Activated CD8-positive, alpha-beta memory T cell treated with anti-CD3 and anti-CD28 coated beads, Interleukin-2, amount 50 U/mL, for 1 hour (primary cell): ENCODE results near the gene HOXA3.

Source experiments
- DNase-seq: peaks from one replicate; pipeline ENCODE4 v3.0.0-alpha.2; 2020; ENCODE audit errors: extremely low read depth

Gene HOXA3

DNA sequence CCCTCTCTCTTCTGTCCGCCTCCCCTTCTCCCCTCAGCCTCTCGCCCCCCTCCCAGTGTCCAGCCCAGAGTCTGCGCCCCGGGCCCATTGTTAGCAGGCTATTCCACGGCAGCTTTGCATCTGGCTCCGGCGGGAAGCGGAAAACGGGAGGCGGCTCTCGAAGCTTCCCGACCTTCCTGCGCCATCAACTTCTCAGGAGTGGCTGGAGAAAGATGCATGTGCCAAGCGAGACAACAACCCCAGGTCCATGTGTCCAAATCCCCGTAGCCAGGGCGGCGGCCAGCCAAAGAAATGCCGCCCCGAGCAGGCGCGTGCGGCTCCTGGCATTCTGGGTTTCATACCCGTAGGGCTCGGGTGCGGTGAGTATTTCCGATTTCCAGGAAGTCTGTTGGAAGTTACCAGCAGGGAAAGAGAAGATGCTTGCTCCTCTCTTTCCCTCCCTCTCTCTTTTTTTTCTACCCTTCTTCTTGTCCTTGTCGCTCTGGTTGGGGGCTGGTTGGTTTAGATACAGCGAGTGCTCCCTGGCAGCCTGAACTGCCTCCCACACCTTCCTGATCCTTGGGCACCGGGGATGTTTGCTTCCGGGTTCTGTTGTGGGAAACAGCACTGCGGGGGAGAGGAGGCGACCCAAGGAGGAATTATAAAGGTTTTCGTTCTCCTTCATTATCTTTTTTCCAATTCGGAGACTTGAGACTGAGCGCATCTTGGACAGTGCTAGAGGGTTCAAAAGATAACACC is 48.7 kb downstream of the HOXA3 start:
- no peak for DNase-seq

DNA sequence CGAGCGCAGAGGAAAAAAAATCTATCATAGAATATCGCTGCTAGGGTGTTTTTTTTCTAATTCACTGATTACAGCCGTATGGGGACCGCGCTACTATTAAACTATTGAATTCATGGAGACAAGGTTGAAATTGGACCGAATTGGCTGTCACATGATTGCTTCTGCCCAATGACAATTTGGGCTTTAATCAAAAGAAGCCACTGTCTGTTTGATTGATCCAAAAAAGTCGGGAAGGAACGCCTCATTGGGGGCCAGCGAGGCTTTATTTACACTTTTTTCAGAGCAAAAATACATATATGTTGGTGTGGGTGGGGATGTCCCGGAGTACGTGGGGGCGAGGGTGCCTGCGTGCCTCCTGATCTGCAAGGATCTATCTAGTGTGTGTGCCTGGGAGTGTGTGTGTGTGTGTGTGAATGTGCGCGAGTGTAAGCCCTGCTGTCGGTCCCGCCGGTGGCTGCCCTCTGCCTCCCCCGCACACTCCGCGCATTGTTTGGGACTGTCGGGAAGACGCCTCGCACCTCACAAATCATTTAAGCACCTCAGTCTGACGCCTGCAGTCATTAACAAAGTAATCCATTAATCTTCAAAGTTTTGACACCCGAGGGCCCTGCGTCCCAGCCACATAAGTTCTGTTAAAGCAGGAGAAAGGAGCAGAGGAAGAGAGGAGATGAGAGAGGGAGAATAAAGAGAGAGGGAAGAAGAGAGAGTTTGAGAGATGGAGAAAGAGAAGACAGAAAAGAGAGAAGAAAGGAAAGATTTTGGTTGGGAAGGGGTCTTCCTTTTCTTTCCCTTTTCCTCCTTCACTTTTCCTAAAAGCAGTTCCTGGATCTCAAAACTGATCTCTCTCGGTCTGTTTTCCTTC is 49.6 kb downstream of the HOXA3 start, which contains the start of gene HOXA2:
TSS of gene HOXA2 (minus strand) at position 103 of the 862 bp plus-strand sequence. CDS start 183 bp downstream, outside the sequence.
- DNase-seq, result no peak

DNA sequence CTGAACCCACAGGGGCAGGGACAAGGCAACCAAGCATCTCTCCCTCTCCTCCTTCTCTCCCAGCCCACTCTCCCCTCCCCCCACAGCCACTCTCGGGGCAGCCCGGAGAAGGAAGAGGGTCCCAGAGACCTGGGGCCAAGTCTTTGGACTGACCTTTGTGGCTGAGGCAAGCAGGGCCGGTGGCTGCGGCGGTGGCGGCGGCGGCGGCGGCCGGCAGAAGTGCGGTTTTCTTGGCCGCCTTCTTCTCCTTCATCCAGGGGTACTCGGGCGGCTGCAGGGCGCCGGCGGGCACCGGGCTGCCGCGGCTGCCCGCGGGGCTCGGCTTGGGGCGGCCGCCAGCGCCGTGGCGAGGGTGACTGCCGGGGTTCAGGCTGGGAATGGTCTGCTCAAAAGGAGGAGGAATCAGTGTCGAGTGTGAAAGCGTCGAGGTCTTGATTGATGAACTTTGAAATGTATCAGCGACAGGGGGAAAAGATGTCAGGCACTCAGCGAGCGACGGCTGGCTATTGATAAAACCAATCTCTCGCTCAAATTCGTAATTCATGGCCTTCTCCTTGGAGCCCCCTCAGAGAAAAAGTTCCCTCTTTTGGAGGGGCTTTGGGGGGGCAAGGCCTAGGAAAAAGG is 50.3 kb downstream of the HOXA3 start:
- DNase-seq, result no peak

DNA sequence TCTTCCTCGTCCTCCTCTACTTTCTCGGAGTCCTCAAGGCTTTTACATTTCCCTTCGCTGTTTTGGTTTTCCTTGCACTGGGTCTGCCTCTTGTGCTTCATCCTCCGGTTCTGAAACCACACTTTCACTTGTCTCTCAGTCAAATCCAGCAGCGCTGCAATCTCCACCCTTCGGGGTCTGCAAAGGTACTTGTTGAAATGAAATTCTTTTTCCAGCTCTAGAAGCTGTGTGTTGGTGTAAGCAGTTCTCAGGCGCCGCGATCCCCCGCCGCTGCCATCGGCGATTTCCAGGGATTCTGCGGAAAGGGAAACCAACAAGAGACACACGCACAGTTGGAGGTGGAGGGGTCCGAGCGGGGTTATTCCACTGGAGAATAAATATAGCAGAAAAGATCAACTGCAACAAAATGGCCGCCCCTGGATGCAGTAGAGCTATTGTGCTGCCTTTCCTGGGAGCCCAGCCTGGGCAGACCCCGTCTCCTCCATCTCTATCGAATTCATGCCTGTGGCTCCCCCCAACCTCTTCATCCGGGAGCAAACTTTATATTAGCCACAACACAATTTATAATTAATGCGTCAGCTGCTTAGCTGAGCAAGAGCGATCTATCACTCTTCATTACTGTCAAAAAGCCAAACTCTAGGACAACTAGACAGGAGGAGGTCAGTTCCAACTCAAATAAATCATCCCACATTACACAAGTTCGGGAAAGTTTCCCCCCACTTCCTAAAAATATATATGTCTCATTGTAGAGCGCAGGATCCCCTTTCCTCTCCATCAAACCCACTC is 51.0 kb downstream of the HOXA3 start:
- DNase-seq, result no peak

DNA sequence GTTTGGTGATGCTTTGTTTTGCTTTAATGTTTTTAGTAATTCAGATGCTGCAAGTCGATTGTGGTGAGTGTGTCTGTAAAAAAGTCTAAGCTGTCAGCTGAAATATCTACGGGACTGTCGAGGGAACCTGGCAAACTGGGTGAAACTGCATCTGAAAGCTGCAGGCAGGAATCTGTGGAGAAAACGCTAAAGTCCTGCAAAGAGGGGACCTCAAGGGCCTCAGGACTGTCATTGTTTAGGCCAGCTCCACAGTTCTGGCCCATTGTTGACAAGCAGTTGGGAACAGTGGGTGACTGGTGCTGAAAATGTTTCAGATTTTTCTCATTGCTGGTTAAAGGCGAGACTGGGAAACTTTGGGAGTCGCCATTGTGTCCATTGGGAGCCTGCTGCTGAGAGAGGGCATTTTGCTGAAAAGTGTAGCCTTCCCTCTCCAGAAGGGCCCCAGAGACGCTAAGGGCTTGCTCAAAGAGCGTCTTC is 51.7 kb downstream of the HOXA3 start:
- DNase-seq, result no peak

DNA sequence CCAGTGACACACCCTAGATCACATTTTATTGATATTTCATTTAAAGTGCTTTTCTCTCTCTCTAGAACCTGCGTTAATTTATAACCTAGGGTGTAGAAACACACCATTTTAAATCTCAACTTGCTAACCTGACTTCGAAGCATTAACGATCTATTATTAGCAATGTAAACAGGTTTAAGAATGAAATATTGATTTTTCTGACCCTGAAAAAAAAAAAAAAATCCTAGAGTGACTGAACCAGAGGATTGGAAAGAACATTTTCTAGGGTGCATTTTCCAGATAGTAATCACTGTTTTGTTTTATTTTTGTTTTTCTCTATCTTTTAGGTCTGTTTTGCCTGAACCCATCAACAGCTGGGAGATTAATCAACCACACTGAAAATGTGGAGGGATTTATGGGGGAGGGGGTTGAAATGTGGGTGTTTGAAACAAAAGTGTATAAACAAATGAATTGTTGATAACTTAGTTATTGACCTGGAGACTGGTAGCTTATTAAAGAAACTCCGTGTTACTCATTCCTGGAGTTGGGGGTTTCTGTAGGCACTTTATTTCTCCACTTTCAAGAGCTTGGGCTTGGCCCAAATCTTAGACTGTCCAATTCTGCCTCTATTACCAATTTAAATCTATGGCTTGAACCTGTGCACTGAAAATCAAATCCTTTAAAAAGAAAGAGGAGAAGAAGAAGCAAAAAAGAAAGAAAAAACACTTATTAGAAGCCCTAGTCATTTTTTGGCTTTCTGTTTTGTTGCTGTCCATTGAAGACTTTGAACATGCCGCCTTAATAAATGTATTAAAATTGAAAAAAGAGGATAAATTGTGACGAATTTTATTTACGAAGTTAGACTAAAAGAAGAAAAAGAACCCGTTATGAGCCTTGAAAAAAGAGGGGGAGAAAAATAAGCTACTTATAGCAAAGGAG is 52.7 kb downstream of the HOXA3 start:
- no peak for DNase-seq

DNA sequence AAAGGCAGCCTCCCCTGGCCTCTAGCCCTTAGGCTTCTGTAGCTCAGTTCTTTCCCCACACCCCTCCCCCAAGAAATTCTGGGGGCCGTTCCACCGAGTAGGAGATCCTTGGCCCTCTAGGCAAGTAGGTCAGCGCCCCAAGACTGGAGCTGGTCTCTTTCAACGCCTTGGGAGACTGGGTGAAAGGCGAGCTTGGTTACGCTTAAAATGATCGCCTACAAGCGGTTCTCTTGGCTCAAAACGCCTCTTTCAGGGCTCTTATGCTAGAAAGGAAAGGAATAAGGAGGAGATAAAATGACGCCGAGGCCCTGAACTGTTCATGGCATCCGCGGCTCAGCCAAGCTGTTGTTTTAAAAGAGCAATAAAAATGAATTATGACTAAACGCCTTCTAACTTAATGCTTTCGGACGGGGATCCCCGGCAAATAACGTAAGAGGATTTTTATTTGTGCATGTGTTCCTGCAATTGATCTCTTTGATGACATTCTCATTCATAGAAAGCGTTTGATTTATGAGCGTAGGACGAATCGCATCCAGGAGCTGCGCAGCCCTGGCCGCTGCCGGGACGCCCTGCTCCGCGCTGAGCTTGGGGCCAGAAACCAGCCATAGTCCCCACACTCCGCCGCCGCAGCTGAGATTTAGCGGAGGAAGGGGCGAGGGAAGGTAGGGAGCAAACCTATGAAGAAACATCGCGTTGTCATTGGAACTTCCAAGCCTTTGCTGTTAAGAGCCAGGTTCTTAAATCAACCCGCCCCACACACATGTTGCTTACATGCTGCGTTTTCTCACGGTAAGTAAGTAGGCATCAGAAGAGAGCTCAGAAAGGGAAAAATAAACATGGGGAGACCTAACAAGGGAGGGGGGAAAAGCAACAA is 53.6 kb downstream of the HOXA3 start:
- DNase-seq, result no peak

DNA sequence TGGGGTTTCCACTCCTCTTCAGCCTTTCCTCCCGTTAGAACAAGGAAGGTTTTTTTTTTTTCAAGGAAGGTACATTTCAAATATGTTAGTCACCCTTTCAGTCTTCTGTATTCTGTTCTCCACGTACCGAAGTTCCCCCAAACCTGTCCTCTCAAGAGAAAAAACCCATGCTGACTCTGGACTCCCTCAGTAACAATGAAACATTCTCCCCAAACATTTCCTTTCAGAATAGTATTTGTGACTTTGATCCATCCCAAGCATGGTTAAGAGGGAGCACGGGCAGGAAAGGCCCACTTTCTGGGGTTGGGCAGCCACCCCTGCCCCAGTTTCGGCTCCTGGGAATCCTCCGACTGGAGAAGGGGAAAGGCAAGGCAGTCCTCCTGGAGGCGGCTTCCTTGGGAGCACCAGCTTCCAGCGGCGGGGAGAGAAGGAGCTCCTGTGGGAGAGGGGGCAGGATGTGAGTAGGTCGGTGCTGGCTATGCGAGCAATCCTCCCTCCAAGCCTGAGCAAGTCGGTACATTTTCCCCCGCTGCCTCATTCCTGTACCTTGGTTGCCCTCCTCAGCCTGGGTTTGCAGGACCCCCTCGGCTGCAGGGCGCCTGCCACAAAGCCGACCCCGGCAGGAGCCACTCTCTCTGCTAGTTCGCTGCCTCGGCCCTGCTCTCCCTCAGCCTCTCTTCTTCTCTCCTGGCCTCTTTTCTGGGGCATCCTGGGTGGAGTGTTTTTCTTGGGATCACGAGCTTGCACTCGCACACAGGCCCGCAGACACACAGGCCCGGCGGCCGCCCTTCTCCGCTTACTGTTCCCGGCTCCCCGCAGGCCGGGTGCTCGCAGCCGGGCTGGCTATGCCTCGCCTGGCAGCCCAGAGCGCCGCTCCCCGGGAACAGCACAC is 54.5 kb downstream of the HOXA3 start:
- no peak for DNase-seq

DNA sequence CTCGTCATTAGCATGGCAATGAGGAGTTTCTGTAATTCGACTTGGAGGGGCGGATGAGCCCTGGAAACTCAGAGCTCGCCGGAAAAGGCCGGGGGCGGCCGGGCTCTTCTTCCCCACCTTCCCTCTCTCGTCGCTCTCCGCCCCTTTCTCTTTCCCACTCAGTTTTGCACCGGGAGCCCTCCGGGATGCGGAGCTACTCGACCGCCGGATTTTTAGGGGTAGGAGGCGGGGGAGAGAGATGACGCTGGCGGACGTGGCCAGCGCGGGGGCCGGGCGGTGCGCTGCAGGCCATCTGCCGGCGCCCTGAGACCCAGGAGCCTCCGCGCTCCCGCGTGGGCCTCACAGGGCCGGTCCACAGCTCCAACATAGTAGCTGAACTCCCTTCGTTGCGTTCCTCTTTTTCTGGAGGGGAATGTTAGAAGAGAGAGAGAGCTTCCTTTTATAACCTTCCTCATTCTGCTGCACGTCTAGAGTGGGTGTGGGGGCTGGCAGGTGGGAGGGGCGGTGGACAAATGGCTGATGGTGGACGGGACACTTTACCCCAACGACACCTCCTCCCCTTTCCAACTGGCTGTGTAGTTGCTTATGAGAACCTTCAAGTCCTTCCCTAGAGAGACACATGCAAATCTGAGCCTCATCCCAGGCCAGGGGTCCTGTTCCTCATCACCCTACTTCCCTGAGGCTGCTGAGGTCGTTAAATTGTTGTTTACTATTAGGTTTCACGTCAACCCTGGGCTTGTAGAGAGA is 55.4 kb downstream of the HOXA3 start:
- no peak for DNase-seq

DNA sequence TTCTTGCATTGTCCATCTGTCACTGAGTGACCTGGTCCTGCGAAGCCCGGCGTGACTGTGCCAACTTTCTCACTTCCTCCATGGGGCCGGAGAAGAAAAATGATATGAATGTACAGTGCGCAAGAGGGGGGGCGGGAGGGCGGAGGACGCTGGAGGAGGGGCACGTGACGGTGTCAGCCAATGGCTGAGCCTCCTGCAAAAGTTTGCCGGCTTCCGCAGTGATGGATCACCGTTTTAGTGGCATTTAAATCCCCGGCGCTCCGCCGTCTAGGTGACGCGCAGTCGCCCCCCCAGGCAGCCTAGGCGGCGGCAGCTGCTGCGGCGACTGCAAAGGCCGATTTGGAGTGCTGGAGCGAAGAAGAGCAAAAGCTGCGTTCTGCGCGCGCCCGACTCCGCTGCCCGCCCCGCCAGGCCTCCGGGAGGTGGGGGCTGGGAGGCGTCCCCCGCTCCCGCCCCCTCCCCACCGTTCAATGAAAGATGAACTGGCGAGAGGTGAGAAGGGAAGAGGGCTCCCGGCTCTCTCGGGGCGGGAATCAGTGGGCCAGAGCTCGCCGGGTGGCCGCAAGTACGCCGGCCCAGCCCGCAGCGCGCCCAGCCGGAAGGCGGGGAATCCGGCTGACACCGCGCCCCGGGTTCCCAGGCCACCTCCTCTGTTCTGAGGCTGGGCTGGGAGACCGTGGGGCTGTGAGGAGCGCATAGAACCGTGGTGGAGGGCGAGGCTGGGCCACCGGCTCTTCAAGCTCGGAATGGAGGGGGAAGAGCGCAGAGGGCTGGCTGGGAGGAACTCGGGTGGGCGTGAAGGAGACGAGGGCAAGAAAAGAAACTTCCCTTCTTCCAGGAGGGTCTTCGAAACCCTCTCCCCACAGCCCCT is 56.3 kb downstream of the HOXA3 start, which contains the start of gene HOXA1:
TSS of gene HOXA1 (minus strand) at position 104 of the 871 bp plus-strand sequence. CDS start at position 16, 88 bp downstream.
- DNase-seq, result peak; percentile 40

DNA sequence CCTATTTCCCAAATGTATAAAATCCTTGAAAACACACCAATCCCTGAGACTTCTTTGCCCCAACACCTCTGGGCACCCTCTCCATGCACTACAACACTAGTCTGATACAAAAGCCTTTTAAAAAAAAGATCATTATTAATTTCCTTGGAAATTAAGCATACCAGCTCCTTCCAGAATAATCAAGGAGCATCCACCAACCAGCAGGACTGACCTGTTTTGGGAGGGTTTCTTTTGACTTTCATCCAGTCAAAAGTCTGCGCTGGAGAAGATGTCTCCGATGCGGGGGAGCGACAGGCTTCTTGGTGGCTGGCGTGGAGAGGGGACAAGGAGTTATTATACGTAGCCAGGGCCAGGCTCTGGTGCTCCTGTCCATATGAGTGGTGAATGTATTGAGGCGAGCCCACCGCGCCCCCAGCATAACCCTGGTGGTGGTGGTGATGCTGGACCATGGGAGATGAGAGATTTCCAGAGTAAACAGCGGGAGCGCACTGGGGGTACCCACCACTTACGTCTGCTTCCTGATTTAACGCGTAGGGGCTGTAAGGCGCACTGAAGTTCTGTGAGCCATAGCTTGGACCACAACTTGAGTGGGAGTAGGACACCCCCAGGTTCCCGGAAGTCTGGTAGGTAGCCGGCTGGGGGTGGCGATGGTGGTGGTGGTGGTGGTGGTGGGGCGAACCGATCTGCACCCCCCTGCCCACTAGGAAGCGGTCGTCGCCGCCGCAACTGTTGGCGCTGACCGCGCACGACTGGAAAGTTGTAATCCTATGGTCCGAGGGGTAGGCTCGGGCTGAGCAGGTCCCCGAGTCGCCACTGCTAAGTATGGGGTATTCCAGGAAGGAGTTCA is 57.1 kb downstream of the HOXA3 start:
- no peak for DNase-seq

DNA sequence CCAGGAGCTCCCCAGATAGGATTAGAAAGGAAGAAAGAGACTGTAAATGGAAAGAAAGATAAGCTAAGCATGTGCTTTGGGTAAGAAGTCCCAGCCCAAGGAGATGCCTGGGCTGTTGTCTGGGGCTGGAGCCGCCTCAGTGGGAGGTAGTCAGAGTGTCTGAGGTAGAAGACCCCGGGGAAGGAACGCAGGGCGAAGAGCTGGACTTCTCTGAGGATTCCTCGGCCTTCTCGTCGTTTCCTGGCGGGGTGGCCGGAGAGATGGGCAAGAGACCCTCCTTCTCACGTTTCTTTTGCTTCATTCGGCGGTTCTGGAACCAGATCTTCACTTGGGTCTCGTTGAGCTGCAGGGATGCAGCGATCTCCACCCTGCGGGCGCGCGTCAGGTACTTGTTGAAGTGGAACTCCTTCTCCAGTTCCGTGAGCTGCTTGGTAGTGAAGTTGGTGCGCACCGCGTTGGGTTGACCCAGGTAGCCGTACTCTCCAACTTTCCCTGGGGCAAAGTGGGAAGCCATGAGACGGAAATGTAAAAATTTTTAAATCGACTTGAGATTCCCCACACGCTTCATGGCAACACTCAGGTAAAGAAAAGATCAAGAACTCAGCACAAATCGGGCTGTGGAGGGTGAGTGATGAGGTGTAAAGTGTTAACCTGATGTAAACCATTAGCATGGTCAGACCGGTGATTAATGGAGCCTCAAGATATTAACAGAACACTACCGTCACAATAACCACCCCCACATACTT is 57.9 kb downstream of the HOXA3 start:
- no peak for DNase-seq

DNA sequence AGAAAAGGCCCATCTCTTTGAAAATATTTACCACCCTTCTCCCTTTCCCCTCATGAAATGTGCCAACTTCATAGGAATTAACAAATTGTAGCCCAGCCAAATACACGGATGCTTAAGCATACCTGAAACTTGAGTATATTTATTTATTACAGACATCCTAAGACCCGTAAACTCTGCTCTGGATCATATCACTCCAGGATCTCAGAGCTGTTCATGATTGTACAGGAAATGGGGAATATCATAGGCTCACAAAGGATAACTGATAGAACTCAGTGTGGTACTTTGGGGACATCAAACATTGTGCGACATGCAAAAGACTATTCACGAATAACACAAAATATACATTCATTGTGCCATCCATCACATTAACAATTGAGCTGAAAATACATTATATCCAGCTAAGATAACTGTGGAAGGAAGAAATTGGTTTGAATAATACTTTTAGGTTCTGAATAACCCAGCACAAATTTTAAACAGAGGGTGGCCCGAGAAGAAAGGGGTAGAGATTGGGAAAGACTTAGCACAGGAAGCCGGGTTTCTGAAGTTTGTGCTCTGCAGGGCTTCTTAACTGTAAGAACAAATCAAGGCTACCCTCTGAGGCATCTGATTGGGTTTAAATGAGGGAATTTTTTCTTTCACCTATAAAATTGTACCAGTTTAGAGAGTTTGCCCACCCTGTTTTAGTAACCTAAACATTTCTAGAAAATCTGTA is 59.0 kb downstream of the HOXA3 start:
- no peak for DNase-seq

DNA sequence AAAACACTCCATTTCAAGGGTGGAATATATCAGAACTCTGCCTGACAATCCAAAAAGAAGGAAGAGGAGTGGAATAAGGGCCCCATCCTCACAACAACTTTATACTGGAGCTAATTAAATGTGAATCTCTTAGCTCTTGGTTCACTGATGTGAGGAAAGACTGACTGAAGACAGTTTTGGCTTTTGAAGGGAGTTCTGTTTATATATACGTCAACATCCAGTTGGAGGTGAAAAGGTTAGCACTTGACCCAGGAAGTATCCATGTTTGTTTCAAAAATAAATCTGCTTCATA is 59.6 kb downstream of the HOXA3 start:
- DNase-seq, result no peak
